Loucy (cell line): ENCODE results near the gene LTBP1.

Experiments
- CTCF ChIP-seq: fragments of 200-600 bp; sonication (generic); conservative IDR thresholded peaks from 2 replicates; pipeline ENCODE4 v1.5.1; 2014; ENCODE audit warnings: mild to moderate bottlenecking, antibody characterized with exemption, low read length
- EZH2phosphoT487 ChIP-seq: fragments of 200-600 bp; IDR thresholded peaks from 2 replicates; pipeline ENCODE4 v1.6.1; 2018; ENCODE audit warnings: antibody characterized with exemption, mild to moderate bottlenecking, moderate library complexity, borderline replicate concordance

GRCh38 chr2:33139949-33140348 lies 193.2 kb downstream of the LTBP1 start:
- TF ChIP-seq CTCF = no peak
- TF ChIP-seq EZH2phosphoT487 = no peak
